Fibroblast of lung (primary cell): ENCODE measurements around the gene IL1A. TPM values are rescaled to one million over a fixed set of nuclear protein-coding genes. Genes with fewer than 3 reads are reported as not detected.

Source experiments
- DNase-seq, 2 donors: peaks; one replicate each; pipeline versions ENCODE4 v3.0.0 to v3.0.0-alpha.2; 2010; ENCODE audit warnings: low read depth in 2 of 2
- H2AFZ ChIP-seq: 2 replicates; pipeline ENCODE4 v1.5.1; 2012; ENCODE audit warnings: low read length, control low read depth, inconsistent platforms
- H3K27ac ChIP-seq: 2 replicates; pipeline ENCODE4 v1.5.1; 2011; ENCODE audit warnings: low read length, control low read depth; ENCODE audit not compliant: insufficient read depth
- H3K27me3 ChIP-seq: 2 replicates; pipeline ENCODE4 v1.5.1; 2011; ENCODE audit warnings: mild to moderate bottlenecking, low read length; ENCODE audit not compliant: control insufficient read depth, insufficient read depth
- H3K36me3 ChIP-seq: 2 replicates; pipeline ENCODE4 v1.5.1; 2011; ENCODE audit warnings: low read length; ENCODE audit not compliant: control insufficient read depth, insufficient read depth
- H3K4me1 ChIP-seq: 2 replicates; pipeline ENCODE4 v1.5.1; 2011; ENCODE audit warnings: low read length; ENCODE audit not compliant: control insufficient read depth, insufficient read depth; ENCODE audit errors: extremely low read depth
- H3K4me2 ChIP-seq: 2 replicates; pipeline ENCODE4 v1.5.1; 2011; ENCODE audit warnings: low read length, control low read depth; ENCODE audit not compliant: insufficient read depth; ENCODE audit errors: extremely low read depth
- H3K4me3 ChIP-seq, 4 experiments: fragments of 200-600 bp in 1 of 4; sonication (generic) in 1 of 4; replicated peaks in 1 of 4; 2 replicates each; pipeline ENCODE4 v1.5.1; 2011 to 2016; ENCODE audit warnings: low read length in 4 of 4, low read depth in 3 of 4, mild to moderate bottlenecking in 3 of 4, control low read depth in 2 of 4, inconsistent platforms in 1 of 4, mixed read lengths in 1 of 4; ENCODE audit not compliant: insufficient read depth in 1 of 4; ENCODE audit errors: control extremely low read depth in 1 of 4
- H3K79me2 ChIP-seq: 2 replicates; pipeline ENCODE4 v1.5.1; 2012; ENCODE audit warnings: mild to moderate bottlenecking, low read length, inconsistent platforms; ENCODE audit not compliant: control insufficient read depth, insufficient read depth
- H3K9ac ChIP-seq: 2 replicates; pipeline ENCODE4 v1.5.1; 2011; ENCODE audit warnings: mild to moderate bottlenecking, low read length, control low read depth; ENCODE audit not compliant: insufficient read depth
- H3K9me3 ChIP-seq: 2 replicates; pipeline ENCODE4 v1.5.1; 2012; ENCODE audit warnings: low read depth, low read length; ENCODE audit not compliant: control insufficient read depth, insufficient read depth
- H4K20me1 ChIP-seq: 2 replicates; pipeline ENCODE4 v1.5.1; 2011; ENCODE audit warnings: low read length; ENCODE audit not compliant: control insufficient read depth, insufficient read depth; ENCODE audit errors: extremely low read depth
- CTCF ChIP-seq, 2 donors: IDR thresholded peaks in 1 of 2; conservative IDR thresholded peaks in 1 of 2; 1 replicate in 1 of 2; 2 replicates in 1 of 2; pipeline ENCODE4 v1.5.1; 2011 to 2012; ENCODE audit warnings: low read length in 2 of 2, control low read depth in 1 of 2, inconsistent platforms in 1 of 2, low read depth in 1 of 2, mild to moderate bottlenecking in 1 of 2
- EZH2 ChIP-seq: IDR thresholded peaks from 2 replicates; pipeline ENCODE4 v1.5.1; 2012; ENCODE audit warnings: low read length, control low read depth, mild to moderate bottlenecking; ENCODE audit errors: missing control alignments
- polyA plus RNA-seq, 2 donors: library from polyadenylated mRNA; depleted of rRNA in 1 of 2; stranded (reverse) in 1 of 2; unstranded in 1 of 2; fragments of >200 nt; gene quantifications; 2 replicates each; pipeline ENCODE4 v1.2.1, GENCODE V29; 2011 to 2012; ENCODE audit warnings: missing spikeins in 1 of 2
- total RNA-seq: library from RNA; depleted of rRNA; stranded (reverse); fragments of >200 nt; gene quantifications from 2 replicates; pipeline ENCODE4 v1.2.1, GENCODE V29; 2014

Gene IL1A
- total and polyA plus RNA-seq, 2 donors (not counting 1 experiment from before 2014, with no cell fraction given): 0.07 to 0.17 TPM

DNA sequence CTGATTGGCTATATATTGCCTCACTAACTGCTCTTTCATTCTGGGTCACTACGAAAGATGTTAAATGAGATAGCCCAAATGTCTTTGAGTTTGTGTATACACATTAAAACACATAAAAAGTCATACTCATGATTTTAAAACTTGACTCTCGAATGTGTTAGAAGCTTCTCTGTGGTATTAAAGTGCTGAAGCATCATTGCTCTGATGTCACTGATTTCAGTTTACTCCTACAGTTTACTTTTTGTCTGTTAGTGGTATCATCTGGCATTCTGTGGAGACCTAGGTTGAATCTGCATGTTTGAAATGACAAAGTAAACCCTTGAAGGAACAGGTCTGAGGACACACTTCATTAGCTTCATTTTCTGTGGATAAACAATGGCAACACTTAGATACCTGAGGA lies 52.8 kb downstream of the IL1A start:
- no peak overlapping the region for H3K4me3 ChIP-seq
- no peaks in the 10 kb centered on the region for H3K79me2 ChIP-seq
- H2AFZ ChIP-seq: no peak overlapping the region
- no peaks in the 10 kb centered on the region for H3K36me3 ChIP-seq
- no peak overlapping the region for H3K27ac ChIP-seq
- no peak overlapping the region for H3K9ac ChIP-seq
- no peaks in the 10 kb centered on the region for H3K27me3 ChIP-seq
- H3K4me2 ChIP-seq: no peak overlapping the region
- no peaks in the 10 kb centered on the region for H4K20me1 ChIP-seq
- TF ChIP-seq EZH2: no peak
- TF ChIP-seq CTCF (conservative IDR thresholded peaks at IDR 0.05 in 1 of 2, IDR thresholded peaks at IDR 0.05 in 1 of 2; ENCODE audit: low read depth in 1 of 2, low read length in 2 of 2): no peak
- H3K4me1 ChIP-seq: peaks cover under 1% of the 10 kb centered on the region
- DNase-seq: no peak
- H3K9me3 ChIP-seq: no peaks in the 10 kb centered on the region

DNA sequence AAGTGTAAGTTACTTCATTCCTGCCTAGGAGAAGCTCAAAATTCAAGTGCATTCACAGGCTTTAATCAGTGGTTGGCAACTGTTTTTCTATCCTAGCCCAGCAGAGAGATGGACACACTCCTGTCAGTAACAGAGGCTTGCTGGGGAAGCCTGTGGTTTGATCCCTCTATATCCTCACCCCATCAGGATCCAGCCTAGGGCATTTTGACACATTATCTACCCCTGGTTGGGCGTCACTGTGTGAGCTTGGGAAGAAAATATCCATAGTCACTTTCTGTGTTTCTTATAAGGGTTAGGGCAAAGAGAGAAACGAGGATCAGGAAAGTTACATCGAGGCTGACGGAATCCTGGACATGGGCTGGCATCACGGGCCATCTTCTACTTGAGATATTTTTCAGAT lies 53.5 kb downstream of the IL1A start:
- Histone ChIP-seq H4K20me1 (no peaks in the 10 kb centered on the region), H3K27me3 (no peaks in the 10 kb centered on the region), H3K79me2 (no peaks in the 10 kb centered on the region), H3K4me3 (no peak overlapping the region), H3K4me2 (no peak overlapping the region), H3K9ac (no peak overlapping the region), H3K4me1 (peaks cover 2% of the 10 kb centered on the region), H3K27ac (no peak overlapping the region), H2AFZ (no peak overlapping the region), H3K9me3 (no peaks in the 10 kb centered on the region), H3K36me3 (no peaks in the 10 kb centered on the region)
- no peak for DNase-seq
- TF ChIP-seq EZH2 (no peak), CTCF (conservative IDR thresholded peaks at IDR 0.05 in 1 of 2, IDR thresholded peaks at IDR 0.05 in 1 of 2; ENCODE audit: low read depth in 1 of 2, low read length in 2 of 2) (no peak)

DNA sequence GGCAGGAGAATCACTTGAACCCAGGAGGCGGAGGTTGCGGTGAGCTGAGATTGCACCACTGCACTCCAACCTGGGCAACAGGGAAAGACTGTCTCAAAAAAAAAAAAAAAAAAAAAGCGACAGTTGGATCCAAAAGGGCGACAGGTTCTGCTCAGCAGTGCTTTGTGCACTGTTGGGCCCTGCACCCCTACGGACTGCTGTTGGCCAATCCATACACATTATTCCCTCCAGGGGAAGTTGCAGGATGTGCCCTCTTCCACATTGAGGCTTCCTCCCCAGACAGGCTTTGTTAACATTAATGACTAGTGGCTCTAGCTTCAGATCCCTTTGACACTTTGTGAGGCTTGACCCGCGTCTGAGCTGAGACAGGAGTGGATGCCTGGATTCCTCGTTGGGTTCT lies 54.1 kb downstream of the IL1A start:
- Histone ChIP-seq H3K9ac (no peak overlapping the region), H3K36me3 (no peaks in the 10 kb centered on the region), H3K9me3 (no peaks in the 10 kb centered on the region), H3K27ac (no peak overlapping the region), H3K4me2 (no peak overlapping the region), H3K4me1 (peaks cover 2% of the 10 kb centered on the region), H3K79me2 (no peaks in the 10 kb centered on the region), H3K27me3 (no peaks in the 10 kb centered on the region), H4K20me1 (no peaks in the 10 kb centered on the region), H3K4me3 (no peak overlapping the region), H2AFZ (no peak overlapping the region)
- DNase-seq: no peak
- TF ChIP-seq EZH2: no peak
- no peak for TF ChIP-seq CTCF (conservative IDR thresholded peaks at IDR 0.05 in 1 of 2, IDR thresholded peaks at IDR 0.05 in 1 of 2; ENCODE audit: low read depth in 1 of 2, low read length in 2 of 2)
